ENCODE data around the gene IGF1. TPM values are rescaled to one million over a fixed set of nuclear protein-coding genes. Genes with fewer than 3 reads are reported as not detected.

Gene IGF1
- total and polyA plus RNA-seq, 10 of the 15 experiments (the other 5 are each of a cell fraction or from before 2014, with no cell fraction given) = 2.4 to 9.2 (median 3.5) TPM

- no peak for TF ChIP-seq POU2F2 (IDR thresholded peaks at IDR 0.05; ENCODE audit: borderline replicate concordance, low read depth, low read length)
These were observed 132.6 kb downstream of the IGF1 start (continued) for GRCh38 chr12:102347811-102348210.
